NCI-H1417 treated with DMSO at 0.1 percent for 48 hours (cell line): ENCODE data around the gene ATN1.
"Not testable (repeated sequence)": the region's sequence is repeated elsewhere in the genome, so short reads cannot be mapped to it uniquely, and the experiment has no call there.

Experiments
- DNase-seq: peaks from one replicate; lab custom pipeline; 2025; lab: John Stamatoyannopoulos, UW

The ATN1 gene, protein sequence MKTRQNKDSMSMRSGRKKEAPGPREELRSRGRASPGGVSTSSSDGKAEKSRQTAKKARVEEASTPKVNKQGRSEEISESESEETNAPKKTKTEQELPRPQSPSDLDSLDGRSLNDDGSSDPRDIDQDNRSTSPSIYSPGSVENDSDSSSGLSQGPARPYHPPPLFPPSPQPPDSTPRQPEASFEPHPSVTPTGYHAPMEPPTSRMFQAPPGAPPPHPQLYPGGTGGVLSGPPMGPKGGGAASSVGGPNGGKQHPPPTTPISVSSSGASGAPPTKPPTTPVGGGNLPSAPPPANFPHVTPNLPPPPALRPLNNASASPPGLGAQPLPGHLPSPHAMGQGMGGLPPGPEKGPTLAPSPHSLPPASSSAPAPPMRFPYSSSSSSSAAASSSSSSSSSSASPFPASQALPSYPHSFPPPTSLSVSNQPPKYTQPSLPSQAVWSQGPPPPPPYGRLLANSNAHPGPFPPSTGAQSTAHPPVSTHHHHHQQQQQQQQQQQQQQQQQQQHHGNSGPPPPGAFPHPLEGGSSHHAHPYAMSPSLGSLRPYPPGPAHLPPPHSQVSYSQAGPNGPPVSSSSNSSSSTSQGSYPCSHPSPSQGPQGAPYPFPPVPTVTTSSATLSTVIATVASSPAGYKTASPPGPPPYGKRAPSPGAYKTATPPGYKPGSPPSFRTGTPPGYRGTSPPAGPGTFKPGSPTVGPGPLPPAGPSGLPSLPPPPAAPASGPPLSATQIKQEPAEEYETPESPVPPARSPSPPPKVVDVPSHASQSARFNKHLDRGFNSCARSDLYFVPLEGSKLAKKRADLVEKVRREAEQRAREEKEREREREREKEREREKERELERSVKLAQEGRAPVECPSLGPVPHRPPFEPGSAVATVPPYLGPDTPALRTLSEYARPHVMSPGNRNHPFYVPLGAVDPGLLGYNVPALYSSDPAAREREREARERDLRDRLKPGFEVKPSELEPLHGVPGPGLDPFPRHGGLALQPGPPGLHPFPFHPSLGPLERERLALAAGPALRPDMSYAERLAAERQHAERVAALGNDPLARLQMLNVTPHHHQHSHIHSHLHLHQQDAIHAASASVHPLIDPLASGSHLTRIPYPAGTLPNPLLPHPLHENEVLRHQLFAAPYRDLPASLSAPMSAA (N-terminal part only)

DNA sequence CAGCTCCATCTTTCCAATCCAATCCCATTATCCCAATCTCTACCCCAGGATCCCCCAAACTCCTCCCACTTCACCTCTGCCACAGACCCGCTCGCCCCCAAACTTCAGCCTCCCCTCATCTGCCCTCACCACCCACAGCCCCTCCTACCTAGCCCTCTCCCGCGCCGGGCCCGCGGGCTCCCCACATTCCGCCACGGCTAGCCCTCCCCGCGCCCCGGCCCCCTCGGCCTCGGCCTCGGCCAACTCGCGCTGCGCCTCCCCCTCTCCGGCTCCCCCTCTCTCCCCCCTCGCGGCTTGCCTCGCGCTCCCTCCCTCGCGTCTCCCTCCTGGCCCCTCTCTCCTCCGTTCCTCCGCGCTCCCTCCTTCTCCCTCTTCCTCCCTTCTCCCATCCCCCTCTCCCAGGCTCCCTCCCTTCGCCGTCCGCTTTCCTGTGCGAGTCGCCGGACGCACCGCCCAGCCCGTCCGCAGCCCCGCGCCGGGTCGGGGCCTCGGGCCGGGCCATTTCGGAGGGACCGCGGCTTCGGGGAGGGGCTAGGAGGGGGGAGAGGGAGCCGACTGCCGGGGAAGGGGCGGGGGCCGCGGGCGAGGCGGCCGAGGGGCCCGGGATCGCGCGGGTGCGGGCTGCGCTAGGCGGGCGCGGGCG is at the start of gene ATN1:
Gene ATN1 (plus strand): TSS at position 581 of the 643 bp plus-strand sequence. CDS start 6,043 bp downstream, outside the sequence.
- peak; percentile 46 for DNase-seq

DNA sequence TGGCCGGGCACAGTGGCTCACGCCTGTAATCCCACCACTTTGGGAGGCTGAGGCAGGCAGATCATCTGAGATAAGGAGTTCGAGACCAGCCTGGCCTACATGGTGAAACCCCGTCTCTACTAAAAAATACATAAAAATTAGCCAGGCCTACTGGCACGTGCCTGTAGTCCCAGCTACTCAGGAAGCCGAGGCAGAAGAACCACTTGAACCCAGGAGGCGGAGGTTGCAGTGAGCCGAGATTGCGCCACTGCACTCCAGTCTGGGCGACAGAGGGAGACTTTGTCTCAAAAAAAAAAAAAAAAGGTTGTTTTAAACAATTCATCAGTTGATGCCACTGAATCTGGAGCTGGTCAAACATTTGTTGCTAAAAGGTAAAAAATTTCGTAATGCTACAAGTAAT is 47.9 kb upstream of the ATN1 start:
- not testable (repeated sequence) for DNase-seq

DNA sequence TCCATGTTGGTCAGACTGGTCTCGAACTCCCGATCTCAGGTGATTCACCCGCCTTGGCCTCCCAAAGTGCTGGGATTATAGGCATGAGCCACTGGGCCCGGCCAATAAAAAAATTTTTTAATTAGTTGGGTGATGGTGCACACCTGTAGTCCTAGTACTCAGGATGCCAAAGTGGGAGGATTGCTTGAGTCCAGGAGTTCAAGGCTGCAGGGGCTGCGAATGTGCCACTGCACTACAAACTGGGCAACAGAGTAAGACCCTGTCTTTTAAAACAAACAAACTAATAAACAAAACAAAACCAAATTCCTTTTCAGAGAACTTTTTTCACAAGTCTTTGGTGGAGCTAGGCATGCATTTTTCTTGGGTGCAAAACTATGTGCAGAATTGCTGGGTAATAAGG is 44.5 kb upstream of the ATN1 start:
- no peak for DNase-seq

DNA sequence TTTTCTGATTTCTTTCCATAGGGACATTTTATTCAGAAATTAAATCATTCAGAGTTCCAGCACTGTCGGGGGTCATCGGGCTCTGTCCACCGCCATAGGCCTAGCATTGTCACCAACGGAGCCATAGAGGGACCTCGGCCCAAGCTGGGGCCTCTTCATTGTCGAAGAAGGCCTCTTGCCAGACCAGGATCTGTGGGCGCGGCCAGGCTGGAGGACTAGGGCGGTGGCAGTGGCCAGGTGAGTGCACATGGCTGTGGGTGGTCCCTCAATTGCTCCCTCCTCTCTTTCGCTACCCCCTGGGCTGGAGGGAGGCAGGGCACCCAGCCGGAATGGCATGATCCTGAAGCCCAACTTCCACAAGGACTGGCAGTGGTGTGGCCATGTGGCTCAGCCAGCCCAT is 44.1 kb upstream of the ATN1 start:
- no peak for DNase-seq

GRCh38 chr12:6884539-6884938 is 43.2 kb upstream of the ATN1 start:
- no peak for DNase-seq

- DNase-seq, result not testable (repeated sequence)
Observed at GRCh38 chr12:6886206-6886999, 41.4 kb upstream of the ATN1 start.

GRCh38 chr12:6887460-6887859 is 40.3 kb upstream of the ATN1 start:
- DNase-seq, result no peak

DNA sequence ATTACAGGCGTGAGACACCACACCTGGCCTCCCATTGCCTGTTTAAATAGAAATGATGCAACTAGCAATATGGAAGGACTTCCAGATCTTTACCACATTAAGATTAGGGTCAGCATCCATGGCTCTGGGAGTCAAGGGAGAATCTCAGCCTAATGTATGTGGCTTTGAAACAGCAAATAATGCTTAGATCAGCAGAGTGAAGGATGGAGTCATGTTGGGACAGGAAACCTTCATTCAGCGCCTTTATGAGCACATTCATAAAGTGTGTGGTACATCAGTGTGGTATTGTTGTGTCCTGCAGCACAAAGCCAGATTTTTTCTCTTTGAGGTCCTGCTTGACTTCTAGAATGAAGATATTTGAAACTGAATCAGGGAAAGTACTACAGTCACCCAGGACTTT is 39.4 kb upstream of the ATN1 start:
- no peak for DNase-seq

DNA sequence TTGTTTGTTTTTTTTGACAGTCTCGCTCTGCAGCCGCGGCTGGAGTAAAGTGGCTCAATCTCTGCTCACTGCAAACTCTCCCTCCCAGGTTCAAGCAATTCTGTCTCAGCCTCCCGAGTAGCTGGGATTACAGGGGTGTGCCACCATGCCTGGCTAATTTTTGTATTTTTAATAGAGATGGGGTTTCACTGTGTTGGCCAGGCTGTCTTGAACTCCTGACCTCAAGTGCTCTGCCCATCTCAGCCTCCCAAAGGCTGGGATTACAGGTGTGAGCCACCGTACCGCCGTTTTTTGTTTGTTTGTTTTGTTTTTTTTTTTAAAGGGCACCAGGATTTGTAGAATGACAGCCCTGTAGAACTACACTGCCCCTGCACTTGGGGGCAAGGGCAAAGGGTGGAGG is 39.0 kb upstream of the ATN1 start:
- DNase-seq, result not testable (repeated sequence)

GRCh38 chr12:6889775-6890573 is 37.8 kb upstream of the ATN1 start:
- DNase-seq, result not testable (repeated sequence)

DNA sequence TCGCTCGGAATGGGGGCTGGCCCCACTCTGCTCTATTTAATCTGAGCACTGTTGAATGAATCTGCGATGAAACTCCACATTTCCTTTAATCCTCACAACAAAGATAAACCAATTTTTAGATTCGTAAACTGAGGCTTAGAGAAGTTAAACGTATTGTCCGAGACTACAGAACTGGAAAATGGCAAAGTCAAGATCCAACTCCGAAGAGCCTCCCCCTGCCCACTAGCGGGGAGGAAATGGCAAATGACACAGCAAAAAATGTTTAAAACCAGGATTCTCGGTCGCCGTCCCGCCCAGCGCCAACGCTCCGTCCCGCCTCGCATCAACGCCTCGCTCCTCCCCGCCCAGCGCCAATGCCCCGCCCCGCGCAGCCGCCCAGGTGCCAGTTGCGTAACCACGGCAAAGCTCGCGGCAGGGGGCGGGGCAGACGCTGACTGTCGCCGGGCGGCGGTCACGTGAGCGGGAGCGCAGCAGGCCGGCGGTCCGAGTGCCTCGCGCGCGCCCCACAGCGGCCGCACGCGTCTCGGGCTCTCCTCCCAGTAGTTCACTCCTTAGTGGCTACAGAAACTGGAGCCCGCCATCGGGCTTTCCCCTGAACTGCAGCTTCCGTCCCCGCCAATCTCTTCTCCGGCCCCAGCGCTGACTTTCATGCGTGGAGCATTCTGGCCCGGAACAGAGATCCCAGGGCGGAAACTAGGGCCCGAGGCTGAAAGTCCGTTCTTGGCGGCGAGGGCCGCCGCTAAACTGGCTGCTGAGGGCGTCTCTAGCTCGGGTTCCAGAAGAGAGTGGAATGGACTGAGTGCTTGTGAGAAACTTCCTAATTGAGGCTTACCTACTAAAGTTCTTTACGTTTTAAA is 36.7 kb upstream of the ATN1 start:
- peak; percentile 84 for DNase-seq

GRCh38 chr12:6891646-6892001 is 36.1 kb upstream of the ATN1 start:
- DNase-seq, result no peak

DNA sequence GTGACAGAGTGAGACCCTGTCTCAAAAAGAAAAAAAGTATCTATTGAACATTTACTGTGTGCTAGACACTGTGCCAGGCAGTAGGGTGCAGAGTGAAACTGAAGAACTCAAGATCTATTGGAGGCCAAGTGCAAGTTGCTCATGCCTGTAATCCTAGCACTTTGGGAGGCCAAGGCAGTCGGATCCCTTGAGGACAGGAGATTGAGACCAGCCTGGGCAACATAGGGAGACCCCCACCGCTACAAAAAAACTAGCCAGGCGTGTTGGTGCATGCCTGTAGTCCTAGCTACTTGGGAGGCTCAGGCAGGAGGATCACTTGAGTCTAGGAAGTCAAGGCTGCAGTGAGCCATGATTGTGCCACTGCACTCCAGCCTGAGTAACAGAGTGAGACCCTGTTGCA is 35.1 kb upstream of the ATN1 start:
- not testable (repeated sequence) for DNase-seq

DNA sequence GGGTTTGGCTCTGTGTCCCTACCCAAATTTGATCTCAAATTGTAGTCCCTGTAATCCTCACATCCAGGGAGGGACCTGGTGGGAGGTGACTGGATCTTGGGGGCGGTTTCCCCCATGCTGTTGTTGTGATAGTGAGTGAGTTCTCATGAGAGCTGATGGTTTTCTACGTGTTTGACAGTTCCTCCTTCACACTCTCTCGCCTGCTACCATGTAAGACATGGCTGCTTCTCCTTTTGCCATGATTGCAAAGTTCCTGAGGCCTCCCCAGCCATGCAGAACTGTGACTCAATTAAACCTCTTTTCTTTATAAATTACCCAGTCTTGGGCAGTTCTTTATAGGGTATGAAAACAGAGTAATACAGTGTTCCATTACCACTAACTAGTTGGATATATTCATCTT is 33.4 kb upstream of the ATN1 start:
- DNase-seq, result no peak

DNA sequence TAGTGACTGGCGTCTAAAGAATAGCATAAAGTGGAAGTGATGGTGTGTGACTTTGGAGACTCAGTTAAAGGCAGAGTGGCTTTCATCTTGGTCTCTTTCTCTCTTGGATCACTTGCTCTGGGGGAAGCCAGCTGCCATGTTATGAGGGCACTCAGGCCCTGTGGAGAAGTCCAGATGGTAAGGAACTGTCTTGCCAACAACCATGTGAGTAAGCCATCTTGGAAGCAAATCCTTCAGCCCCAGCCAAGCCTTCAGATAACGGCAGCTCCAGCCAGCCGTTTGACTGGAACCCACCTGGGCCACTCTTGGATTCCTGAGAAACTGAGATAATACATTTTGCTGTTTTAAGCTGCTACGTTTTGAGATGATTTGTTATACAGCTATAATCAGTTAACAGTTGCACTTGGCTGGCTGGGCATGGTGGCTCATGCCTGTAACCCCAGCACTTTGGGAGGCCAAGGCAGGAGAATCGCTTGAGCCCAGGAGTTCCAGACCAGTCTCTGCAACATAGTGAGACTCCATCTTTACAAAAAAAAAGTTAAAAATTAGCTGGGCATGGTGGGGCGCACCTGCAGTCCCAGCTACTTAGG is 30.8 kb upstream of the ATN1 start:
- DNase-seq, result no peak

- no peak for DNase-seq
Observed at GRCh38 chr12:6899427-6899826, 28.3 kb upstream of the ATN1 start.

- DNase-seq, result no peak
Observed at GRCh38 chr12:6899837-6900519, 27.8 kb upstream of the ATN1 start.

GRCh38 chr12:6902448-6902847 is 25.3 kb upstream of the ATN1 start:
- no peak for DNase-seq
